Pulmonary artery endothelial cell (primary cell): ENCODE measurements around the gene HYAL2. TPM values are rescaled to one million over a fixed set of nuclear protein-coding genes. Genes with fewer than 3 reads are reported as not detected.

Experiments used
- DNase-seq: peaks from one replicate; pipeline ENCODE4 v3.0.0-alpha.2; 2011; ENCODE audit warnings: low read depth, low spot score
- total RNA-seq: library from RNA; depleted of rRNA; stranded (reverse); fragments of >200 nt; gene quantifications from 2 replicates; pipeline ENCODE4 v1.2.3, GENCODE V29; 2014

HYAL2 gene
- total RNA-seq, 1 donor from 2014 or later, result 564 TPM

DNA sequence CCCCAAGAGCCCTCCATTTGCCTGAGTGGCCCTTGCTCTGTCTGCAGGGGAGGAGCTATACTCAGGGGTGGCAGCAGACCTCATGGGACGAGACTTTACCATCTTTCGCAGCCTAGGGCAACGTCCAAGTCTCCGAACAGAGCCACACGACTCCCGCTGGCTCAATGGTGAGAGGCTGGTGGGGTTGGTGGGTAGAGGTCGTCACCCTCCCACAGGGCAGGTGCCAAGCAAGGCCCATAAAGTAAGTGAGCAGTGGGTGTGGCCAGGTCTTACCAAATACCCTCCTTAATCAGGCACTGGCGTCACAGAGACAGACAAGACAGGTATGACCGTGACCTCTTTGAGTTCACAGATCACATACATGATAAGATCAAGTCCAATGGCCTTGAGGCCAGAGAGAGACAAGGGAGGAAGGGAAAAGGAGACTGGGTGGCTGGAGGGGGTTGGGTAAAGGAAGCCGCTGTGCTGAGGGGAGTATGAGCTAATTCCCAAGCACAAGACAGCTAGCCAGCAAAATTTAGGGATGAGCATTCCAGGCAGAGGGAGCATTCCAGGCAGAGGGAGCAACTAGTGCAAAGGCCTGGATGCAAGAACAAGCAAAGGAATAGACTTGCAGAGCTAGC, 51.1 kb downstream of the HYAL2 start:
- DNase-seq, result no peak

DNA sequence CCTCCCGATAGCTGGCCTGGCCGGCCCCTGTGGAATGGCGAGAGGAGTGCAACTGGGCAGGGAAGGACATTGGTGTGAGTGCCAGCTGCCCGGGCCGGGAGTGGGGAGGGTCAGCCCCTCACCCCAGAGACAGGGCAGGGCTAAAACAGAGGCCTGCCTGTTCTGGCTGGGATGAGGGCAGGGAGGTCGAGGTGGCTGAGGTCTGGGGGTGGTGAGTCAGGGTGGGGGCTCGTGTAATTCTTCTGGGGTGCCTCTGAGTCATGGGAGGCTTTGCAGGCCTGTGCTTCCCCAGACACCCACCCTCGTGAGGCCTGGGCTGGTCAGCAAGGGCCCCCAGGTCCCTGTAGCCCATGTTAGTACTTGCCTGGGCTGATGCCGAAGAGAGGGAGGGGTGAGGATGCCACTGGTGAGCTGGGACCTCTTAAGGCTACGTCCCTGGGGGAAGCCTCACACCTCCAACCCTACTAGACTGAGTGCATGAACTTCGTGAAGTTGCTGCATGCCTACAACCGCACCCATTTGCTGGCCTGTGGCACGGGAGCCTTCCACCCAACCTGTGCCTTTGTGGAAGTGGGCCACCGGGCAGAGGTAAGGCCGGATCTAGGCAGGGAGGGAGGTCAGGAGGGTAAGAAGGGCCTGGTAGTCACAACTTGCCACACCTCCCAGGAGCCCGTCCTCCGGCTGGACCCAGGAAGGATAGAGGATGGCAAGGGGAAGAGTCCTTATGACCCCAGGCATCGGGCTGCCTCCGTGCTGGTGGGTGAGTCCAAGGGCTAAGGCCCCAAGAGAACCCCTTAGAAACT, 51.9 kb downstream of the HYAL2 start:
- DNase-seq, result no peak

DNA sequence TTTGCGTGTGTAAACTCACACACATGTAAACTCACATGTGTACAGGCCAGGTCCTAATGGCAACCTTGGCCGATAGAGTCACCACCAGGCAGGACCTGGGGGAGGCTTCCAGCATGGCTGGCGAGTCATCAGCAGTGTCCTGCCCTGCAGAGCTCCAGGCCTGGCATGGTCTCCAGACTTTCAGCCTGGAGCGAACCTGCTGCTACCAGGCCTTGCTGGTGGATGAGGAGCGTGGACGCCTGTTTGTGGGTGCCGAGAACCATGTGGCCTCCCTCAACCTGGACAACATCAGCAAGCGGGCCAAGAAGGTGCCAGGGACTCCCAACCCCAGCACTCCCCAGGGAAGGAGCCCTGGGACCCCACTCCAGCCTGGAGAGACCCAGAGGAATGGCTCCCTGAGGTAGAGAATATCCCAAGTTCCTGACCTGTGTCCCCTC, 52.5 kb downstream of the HYAL2 start:
- no peak for DNase-seq

DNA sequence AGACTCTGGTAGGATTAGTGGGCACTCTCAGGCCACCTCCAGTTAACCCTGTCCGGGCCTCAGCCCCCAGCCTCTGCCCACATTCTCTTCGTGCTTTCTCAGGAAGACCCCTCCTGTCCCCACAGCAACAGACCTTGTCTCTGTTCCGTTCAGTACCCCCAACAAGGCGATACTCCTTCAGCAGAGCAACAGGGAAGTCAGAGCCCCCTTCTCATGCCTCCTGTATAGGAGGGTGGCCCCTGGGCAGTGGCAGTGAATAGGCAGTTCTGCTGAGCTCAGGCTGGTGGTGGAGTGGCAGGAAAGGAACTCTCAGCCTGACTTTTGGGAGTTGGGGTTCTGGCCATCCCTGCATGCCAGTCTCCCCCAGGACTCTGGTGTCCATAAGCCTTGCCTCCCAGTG, 53.1 kb downstream of the HYAL2 start:
- no peak for DNase-seq

DNA sequence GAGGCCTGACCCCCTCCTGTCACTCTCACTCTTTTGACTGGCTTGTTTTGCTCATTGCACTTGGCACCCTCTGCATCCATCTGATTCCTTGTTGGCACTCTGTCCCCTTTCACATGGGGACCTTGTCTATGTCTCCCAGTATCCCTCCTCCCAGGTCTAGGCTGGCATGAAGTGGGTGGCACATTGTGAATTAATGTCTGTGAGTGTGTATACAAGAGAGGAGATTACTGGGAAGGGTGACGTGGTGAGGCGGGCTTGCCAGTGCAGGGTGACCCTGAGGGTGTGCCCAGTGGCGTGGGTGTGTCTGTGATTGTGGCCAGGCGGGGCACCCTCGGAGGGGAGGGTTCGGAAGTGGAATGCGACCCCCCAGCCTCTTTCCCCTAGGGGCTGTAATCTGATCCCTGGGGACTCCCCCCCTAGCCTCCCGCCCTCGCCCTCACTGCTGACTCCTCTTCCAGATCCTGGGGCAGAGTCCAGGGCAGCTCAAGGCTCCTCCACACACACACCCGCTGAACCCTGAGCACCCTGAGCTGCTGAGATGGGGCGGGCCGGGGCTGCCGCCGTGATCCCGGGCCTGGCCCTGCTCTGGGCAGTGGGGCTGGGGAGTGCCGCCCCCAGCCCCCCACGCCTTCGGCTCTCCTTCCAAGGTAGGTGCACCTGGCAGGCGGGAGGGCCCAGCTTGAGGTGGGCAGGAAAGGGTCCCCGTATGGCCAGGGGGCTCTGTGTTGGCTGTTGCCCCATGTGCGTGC, 53.7 kb downstream of the HYAL2 start, which contains the start of gene SEMA3B:
TSS of gene SEMA3B (plus strand) at position 445 of the 749 bp plus-strand sequence. CDS start at position 539, 94 bp downstream.
- no peak for DNase-seq

DNA sequence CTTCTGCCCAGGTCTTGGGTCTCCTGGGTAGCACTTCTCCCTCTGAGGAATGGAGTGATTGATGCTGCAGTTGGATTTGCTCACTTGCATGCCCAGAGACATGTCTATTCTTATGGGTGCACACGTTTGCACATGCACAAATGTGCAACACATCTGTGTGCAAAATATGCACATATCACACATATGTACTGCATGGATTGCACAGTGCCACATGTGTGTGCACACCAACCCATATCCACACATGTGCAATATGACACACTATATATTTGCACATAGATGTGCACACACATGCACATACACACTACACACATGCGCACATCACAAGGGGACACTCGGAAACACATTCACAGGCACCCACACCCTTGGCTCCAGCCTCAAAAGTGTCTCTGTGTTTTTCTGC, 54.3 kb downstream of the HYAL2 start:
- no peak for DNase-seq

Other genes with a start within 250 kb of the HYAL2 start
- gene RBM5, start 233.8 kb downstream of the HYAL2 start, total RNA-seq, result 116 and 184 TPM in 2 replicates
- gene SEMA3F, start 167.4 kb downstream of the HYAL2 start, total RNA-seq, result 73.6 and 80.9 TPM in 2 replicates
- under 0.01 TPM in 1 of 2 replicates, not detected in the other for gene GNAT1, start 131.1 kb downstream of the HYAL2 start, total RNA-seq
- gene SLC38A3, start 117.5 kb downstream of the HYAL2 start, total RNA-seq, result 0.07 TPM in 1 of 2 replicates, not detected in the other
- 597 and 651 TPM in 2 replicates for gene GNAI2, start 86.5 kb downstream of the HYAL2 start, total RNA-seq
- gene SEMA3B, start 53.6 kb downstream of the HYAL2 start, total RNA-seq, result 0.53 and 0.66 TPM in 2 replicates
- gene LSMEM2, start 43.7 kb downstream of the HYAL2 start, total RNA-seq, result not detected in 2 replicates
- gene IFRD2, start 30.3 kb downstream of the HYAL2 start, total RNA-seq, result 148 and 187 TPM in 2 replicates
- 9.6 and 10.3 TPM in 2 replicates for gene HYAL3, start 23.3 kb downstream of the HYAL2 start, total RNA-seq
- 2.6 and 3.6 TPM in 2 replicates for gene NAA80, start 23.3 kb downstream of the HYAL2 start, total RNA-seq
- 6.9 and 7.1 TPM in 2 replicates for gene HYAL1, start 19.2 kb downstream of the HYAL2 start, total RNA-seq
- gene TUSC2, start 5.5 kb upstream of the HYAL2 start, total RNA-seq, result 24.8 and 36.5 TPM in 2 replicates
- gene RASSF1, start 18.1 kb upstream of the HYAL2 start, total RNA-seq, result 17.0 and 22.5 TPM in 2 replicates
- gene ZMYND10, start 23.0 kb upstream of the HYAL2 start, total RNA-seq, result 0.13 and 0.35 TPM in 2 replicates
- gene NPRL2, start 28.0 kb upstream of the HYAL2 start, total RNA-seq, result 19.9 and 20.1 TPM in 2 replicates
- 19.1 and 26.3 TPM in 2 replicates for gene CYB561D2, start 28.1 kb upstream of the HYAL2 start, total RNA-seq
- gene TMEM115, start 36.8 kb upstream of the HYAL2 start, total RNA-seq, result 36.8 and 38.1 TPM in 2 replicates
- not detected in 2 replicates for gene CACNA2D2, start 180.9 kb upstream of the HYAL2 start, total RNA-seq
- 3.5 and 5.1 TPM in 2 replicates for gene C3orf18, start 245.0 kb upstream of the HYAL2 start, total RNA-seq
- gene HEMK1, start 246.8 kb upstream of the HYAL2 start, total RNA-seq, result 13.7 and 15.2 TPM in 2 replicates